ENCODE results near the gene PLXND1.
"Not testable (repeated sequence)": the region's sequence is repeated elsewhere in the genome, so short reads cannot be mapped to it uniquely, and the experiment has no call there.

Gene PLXND1

GRCh38 chr3:129606636-129607390 lies at the start of gene PLXND1:
Gene PLXND1, minus strand, starts transcription at chr3:129606676. Its CDS starts 37 bp downstream, at chr3:129606639.
- peak; percentile 79 for DNase-seq

- DNase-seq: no peak
Observed at GRCh38 chr3:129655291-129655700, 48.8 kb upstream of the PLXND1 start.

- no peak for DNase-seq
Observed at GRCh38 chr3:129654131-129654530, 47.7 kb upstream of the PLXND1 start.

- no peak for DNase-seq
Observed at GRCh38 chr3:129653019-129653418, 46.5 kb upstream of the PLXND1 start.

GRCh38 chr3:129651435-129652202 lies 45.1 kb upstream of the PLXND1 start:
- DNase-seq: peak; percentile 35

- DNase-seq: no peak
Observed at GRCh38 chr3:129650256-129650872, 43.9 kb upstream of the PLXND1 start.

GRCh38 chr3:129648391-129648790 lies 41.9 kb upstream of the PLXND1 start:
- no peak for DNase-seq

- DNase-seq: no peak
Observed at GRCh38 chr3:129645286-129645685, 38.8 kb upstream of the PLXND1 start.

GRCh38 chr3:129644836-129645235 lies 38.4 kb upstream of the PLXND1 start:
- DNase-seq: no peak

- not testable (repeated sequence) for DNase-seq
Observed at GRCh38 chr3:129641567-129642260, 35.2 kb upstream of the PLXND1 start.

- DNase-seq: not testable (repeated sequence)
Observed at GRCh38 chr3:129640985-129641384, 34.5 kb upstream of the PLXND1 start.

- DNase-seq: no peak
Observed at GRCh38 chr3:129638481-129638880, 32.0 kb upstream of the PLXND1 start.

GRCh38 chr3:129636082-129636481 lies 29.6 kb upstream of the PLXND1 start:
- DNase-seq: no peak

GRCh38 chr3:129635656-129636055 lies 29.2 kb upstream of the PLXND1 start:
- no peak for DNase-seq

- DNase-seq: no peak
Observed at GRCh38 chr3:129633751-129634481, 27.4 kb upstream of the PLXND1 start.

- DNase-seq: no peak
Observed at GRCh38 chr3:129632977-129633376, 26.5 kb upstream of the PLXND1 start.

GRCh38 chr3:129632556-129632955 lies 26.1 kb upstream of the PLXND1 start:
- no peak for DNase-seq

- no peak for DNase-seq
Observed at GRCh38 chr3:129632056-129632455, 25.6 kb upstream of the PLXND1 start.

GRCh38 chr3:129629011-129629410 lies 22.5 kb upstream of the PLXND1 start:
- DNase-seq: no peak

- DNase-seq: no peak
Observed at GRCh38 chr3:129628169-129628522, 21.7 kb upstream of the PLXND1 start.

GRCh38 chr3:129627350-129628168 lies 21.1 kb upstream of the PLXND1 start:
- peak; percentile 86 for DNase-seq
